Measurements from ENCODE around the gene SCNN1A. TPM values are rescaled to one million over a fixed set of nuclear protein-coding genes. Genes with fewer than 3 reads are reported as not detected.

SCNN1A gene
- total and polyA plus RNA-seq, 2 of the 13 experiments (the other 11 are each of a cell fraction or from before 2014, with no cell fraction given), result 1.5 to 14.6 TPM

DNA sequence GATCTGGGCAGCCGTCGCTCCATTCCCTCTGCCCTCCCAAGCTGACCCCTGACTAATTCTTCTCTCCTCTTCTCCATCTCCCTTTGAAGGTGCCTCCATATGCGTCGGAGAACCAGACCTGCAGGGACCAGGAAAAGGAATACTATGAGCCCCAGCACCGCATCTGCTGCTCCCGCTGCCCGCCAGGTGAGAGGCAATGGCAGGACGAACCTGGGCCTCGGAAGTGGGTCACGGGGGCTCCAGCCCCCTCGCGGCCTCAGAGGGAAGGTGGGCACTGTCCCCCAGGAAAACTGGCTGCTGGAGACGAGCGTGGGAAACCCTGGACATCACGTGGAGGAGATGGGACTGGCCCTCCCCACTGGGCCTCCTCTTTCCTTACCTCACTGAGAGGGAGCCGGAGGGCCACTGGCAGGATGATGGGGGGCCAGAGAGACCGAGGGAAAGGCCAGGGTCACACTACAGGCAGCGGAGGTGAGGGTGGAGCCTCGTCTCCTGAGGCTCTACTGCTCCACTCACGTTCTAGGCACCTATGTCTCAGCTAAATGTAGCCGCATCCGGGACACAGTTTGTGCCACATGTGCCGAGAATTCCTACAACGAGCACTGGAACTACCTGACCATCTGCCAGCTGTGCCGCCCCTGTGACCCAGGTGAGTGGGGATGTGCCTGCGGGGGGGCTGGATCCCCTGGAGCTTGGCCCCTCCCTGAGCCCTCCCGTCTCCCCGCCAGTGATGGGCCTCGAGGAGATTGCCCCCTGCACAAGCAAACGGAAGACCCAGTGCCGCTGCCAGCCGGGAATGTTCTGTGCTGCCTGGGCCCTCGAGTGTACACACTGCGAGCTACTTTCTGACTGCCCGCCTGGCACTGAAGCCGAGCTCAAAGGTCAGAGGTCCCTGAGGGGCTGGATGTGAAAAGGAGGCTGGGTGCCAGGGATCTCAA, 9.4 kb upstream of the SCNN1A start (continued):
- TF ChIP-seq, protein P1, sequence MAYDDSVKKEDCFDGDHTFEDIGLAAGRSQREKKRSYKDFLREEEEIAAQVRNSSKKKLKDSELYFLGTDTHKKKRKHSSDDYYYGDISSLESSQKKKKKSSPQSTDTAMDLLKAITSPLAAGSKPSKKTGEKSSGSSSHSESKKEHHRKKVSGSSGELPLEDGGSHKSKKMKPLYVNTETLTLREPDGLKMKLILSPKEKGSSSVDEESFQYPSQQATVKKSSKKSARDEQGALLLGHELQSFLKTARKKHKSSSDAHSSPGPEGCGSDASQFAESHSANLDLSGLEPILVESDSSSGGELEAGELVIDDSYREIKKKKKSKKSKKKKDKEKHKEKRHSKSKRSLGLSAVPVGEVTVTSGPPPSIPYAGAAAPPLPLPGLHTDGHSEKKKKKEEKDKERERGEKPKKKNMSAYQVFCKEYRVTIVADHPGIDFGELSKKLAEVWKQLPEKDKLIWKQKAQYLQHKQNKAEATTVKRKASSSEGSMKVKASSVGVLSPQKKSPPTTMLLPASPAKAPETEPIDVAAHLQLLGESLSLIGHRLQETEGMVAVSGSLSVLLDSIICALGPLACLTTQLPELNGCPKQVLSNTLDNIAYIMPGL (CRISPR knock-in tag; IDR thresholded peaks at IDR 0.05; ENCODE audit: borderline replicate concordance in 1 of 2, low read depth in 1 of 2), result 0 out of 4 replicates have a peak, but pooled peaks have one; percentile 0 to 11
- TF ChIP-seq, protein P2, sequence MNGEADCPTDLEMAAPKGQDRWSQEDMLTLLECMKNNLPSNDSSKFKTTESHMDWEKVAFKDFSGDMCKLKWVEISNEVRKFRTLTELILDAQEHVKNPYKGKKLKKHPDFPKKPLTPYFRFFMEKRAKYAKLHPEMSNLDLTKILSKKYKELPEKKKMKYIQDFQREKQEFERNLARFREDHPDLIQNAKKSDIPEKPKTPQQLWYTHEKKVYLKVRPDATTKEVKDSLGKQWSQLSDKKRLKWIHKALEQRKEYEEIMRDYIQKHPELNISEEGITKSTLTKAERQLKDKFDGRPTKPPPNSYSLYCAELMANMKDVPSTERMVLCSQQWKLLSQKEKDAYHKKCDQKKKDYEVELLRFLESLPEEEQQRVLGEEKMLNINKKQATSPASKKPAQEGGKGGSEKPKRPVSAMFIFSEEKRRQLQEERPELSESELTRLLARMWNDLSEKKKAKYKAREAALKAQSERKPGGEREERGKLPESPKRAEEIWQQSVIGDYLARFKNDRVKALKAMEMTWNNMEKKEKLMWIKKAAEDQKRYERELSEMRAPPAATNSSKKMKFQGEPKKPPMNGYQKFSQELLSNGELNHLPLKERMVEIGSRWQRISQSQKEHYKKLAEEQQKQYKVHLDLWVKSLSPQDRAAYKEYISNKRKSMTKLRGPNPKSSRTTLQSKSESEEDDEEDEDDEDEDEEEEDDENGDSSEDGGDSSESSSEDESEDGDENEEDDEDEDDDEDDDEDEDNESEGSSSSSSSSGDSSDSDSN (CRISPR knock-in tag; IDR thresholded peaks at IDR 0.05), result no peak
- peak; percentile 62 for TF ChIP-seq HNF4A (CRISPR knock-in tag; IDR thresholded peaks at IDR 0.05)
- TF ChIP-seq ZNF552 (CRISPR knock-in tag; IDR thresholded peaks at IDR 0.05; ENCODE audit: borderline replicate concordance), result peak; percentile 44; the same call in 1 of the 2 replicates
- TF ChIP-seq ZBTB3 (CRISPR knock-in tag; IDR thresholded peaks at IDR 0.05; ENCODE audit: borderline replicate concordance, low read depth), result no peak; the same call in 1 of the 2 replicates
- no peak for TF ChIP-seq HIVEP1 (CRISPR knock-in tag; IDR thresholded peaks at IDR 0.05)
- TF ChIP-seq, protein P3, sequence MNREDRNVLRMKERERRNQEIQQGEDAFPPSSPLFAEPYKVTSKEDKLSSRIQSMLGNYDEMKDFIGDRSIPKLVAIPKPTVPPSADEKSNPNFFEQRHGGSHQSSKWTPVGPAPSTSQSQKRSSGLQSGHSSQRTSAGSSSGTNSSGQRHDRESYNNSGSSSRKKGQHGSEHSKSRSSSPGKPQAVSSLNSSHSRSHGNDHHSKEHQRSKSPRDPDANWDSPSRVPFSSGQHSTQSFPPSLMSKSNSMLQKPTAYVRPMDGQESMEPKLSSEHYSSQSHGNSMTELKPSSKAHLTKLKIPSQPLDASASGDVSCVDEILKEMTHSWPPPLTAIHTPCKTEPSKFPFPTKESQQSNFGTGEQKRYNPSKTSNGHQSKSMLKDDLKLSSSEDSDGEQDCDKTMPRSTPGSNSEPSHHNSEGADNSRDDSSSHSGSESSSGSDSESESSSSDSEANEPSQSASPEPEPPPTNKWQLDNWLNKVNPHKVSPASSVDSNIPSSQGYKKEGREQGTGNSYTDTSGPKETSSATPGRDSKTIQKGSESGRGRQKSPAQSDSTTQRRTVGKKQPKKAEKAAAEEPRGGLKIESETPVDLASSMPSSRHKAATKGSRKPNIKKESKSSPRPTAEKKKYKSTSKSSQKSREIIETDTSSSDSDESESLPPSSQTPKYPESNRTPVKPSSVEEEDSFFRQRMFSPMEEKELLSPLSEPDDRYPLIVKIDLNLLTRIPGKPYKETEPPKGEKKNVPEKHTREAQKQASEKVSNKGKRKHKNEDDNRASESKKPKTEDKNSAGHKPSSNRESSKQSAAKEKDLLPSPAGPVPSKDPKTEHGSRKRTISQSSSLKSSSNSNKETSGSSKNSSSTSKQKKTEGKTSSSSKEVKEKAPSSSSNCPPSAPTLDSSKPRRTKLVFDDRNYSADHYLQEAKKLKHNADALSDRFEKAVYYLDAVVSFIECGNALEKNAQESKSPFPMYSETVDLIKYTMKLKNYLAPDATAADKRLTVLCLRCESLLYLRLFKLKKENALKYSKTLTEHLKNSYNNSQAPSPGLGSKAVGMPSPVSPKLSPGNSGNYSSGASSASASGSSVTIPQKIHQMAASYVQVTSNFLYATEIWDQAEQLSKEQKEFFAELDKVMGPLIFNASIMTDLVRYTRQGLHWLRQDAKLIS (CRISPR knock-in tag; IDR thresholded peaks at IDR 0.05), result no peak
- TF ChIP-seq, protein P4, sequence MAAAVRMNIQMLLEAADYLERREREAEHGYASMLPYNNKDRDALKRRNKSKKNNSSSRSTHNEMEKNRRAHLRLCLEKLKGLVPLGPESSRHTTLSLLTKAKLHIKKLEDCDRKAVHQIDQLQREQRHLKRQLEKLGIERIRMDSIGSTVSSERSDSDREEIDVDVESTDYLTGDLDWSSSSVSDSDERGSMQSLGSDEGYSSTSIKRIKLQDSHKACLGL (CRISPR knock-in tag; IDR thresholded peaks at IDR 0.05), result peak; percentile 17; the same call in 1 of the 2 replicates

Measured in HepG2 (cell line).